Measurements from ENCODE around the gene SLC15A3. TPM values are rescaled to one million over a fixed set of nuclear protein-coding genes. Genes with fewer than 3 reads are reported as not detected.

The SLC15A3 gene
- total and polyA plus RNA-seq, 2 donors (not counting 1 experiment from before 2014, with no cell fraction given): 10.5 to 29.9 TPM

DNA sequence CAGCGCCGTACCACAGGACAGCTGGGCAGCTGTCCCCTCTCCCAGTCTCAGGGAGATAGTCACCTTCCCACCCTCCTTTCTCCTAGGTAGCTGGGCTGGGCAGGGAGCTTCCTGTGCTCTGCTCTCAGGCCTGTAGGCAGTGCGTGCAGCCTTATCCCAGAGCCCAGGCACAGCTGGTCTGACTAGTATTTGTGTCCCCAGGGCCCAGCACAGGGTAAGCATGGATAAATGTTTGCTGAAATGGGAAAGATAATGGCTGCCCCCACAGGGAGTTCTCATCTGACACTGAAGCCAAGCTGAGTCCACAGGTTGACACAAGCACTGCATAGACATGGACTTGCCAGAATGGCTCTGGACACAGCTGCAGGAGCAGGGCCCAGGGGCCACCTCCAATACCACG, 9.8 kb downstream of the SLC15A3 start:
- peaks cover 4% of the 10 kb centered on the region for H3K36me3 ChIP-seq (ENCODE audit: control insufficient read depth, insufficient read depth, low read length)
- H4K20me1 ChIP-seq (ENCODE audit: control insufficient read depth, extremely low read depth, insufficient read depth, low read length): no peaks in the 10 kb centered on the region
- H3K9me3 ChIP-seq (ENCODE audit: control insufficient read depth, insufficient read depth, low read depth, low read length): no peaks in the 10 kb centered on the region
- H3K4me2 ChIP-seq (ENCODE audit: extremely low read depth, insufficient read depth, low read length): no peak overlapping the region
- TF ChIP-seq EZH2 (IDR thresholded peaks at IDR 0.05; ENCODE audit: low read length, missing control alignments): no peak
- TF ChIP-seq CTCF (conservative IDR thresholded peaks at IDR 0.05 in 1 of 2, IDR thresholded peaks at IDR 0.05 in 1 of 2; ENCODE audit: low read depth in 1 of 2, low read length in 2 of 2): no peak
- H3K4me1 ChIP-seq (ENCODE audit: control insufficient read depth, extremely low read depth, insufficient read depth, low read length): no peaks in the 10 kb centered on the region
- no peak for DNase-seq (ENCODE audit: low read depth in 2 of 2)
- H3K9ac ChIP-seq (ENCODE audit: insufficient read depth, low read length): no peak overlapping the region
- no peak overlapping the region for H3K4me3 ChIP-seq (replicated peaks in 1 of 4; ENCODE audit: control extremely low read depth in 1 of 4, insufficient read depth in 1 of 4, low read depth in 3 of 4, low read length in 4 of 4)
- no peaks in the 10 kb centered on the region for H3K79me2 ChIP-seq (ENCODE audit: control insufficient read depth, insufficient read depth, low read length)
- H3K27me3 ChIP-seq (ENCODE audit: control insufficient read depth, insufficient read depth, low read length): no peaks in the 10 kb centered on the region
- no peak overlapping the region for H3K27ac ChIP-seq (ENCODE audit: insufficient read depth, low read length)
- H2AFZ ChIP-seq (ENCODE audit: low read length): no peak overlapping the region

- no peak for DNase-seq (ENCODE audit: low read depth in 2 of 2)
- no peak overlapping the region for H3K27ac ChIP-seq (ENCODE audit: insufficient read depth, low read length)
- no peaks in the 10 kb centered on the region for H3K4me1 ChIP-seq (ENCODE audit: control insufficient read depth, extremely low read depth, insufficient read depth, low read length)
- no peak overlapping the region for H3K4me3 ChIP-seq (replicated peaks in 1 of 4; ENCODE audit: control extremely low read depth in 1 of 4, insufficient read depth in 1 of 4, low read depth in 3 of 4, low read length in 4 of 4)
- no peaks in the 10 kb centered on the region for H3K79me2 ChIP-seq (ENCODE audit: control insufficient read depth, insufficient read depth, low read length)
- TF ChIP-seq CTCF (conservative IDR thresholded peaks at IDR 0.05 in 1 of 2, IDR thresholded peaks at IDR 0.05 in 1 of 2; ENCODE audit: low read depth in 1 of 2, low read length in 2 of 2): no peak
- TF ChIP-seq EZH2 (IDR thresholded peaks at IDR 0.05; ENCODE audit: low read length, missing control alignments): no peak
- peaks cover 4% of the 10 kb centered on the region for H3K36me3 ChIP-seq (ENCODE audit: control insufficient read depth, insufficient read depth, low read length)
- no peaks in the 10 kb centered on the region for H3K27me3 ChIP-seq (ENCODE audit: control insufficient read depth, insufficient read depth, low read length)
- H4K20me1 ChIP-seq (ENCODE audit: control insufficient read depth, extremely low read depth, insufficient read depth, low read length): no peaks in the 10 kb centered on the region
- no peak overlapping the region for H3K4me2 ChIP-seq (ENCODE audit: extremely low read depth, insufficient read depth, low read length)
- no peak overlapping the region for H2AFZ ChIP-seq (ENCODE audit: low read length)
- no peak overlapping the region for H3K9ac ChIP-seq (ENCODE audit: insufficient read depth, low read length)
- no peaks in the 10 kb centered on the region for H3K9me3 ChIP-seq (ENCODE audit: control insufficient read depth, insufficient read depth, low read depth, low read length)
Observed at GRCh38 chr11:60941371-60942119, 10.4 kb downstream of the SLC15A3 start.

GRCh38 chr11:60939855-60940254, 12.1 kb downstream of the SLC15A3 start:
- TF ChIP-seq CTCF (conservative IDR thresholded peaks at IDR 0.05 in 1 of 2, IDR thresholded peaks at IDR 0.05 in 1 of 2; ENCODE audit: low read depth in 1 of 2, low read length in 2 of 2) (no peak), EZH2 (IDR thresholded peaks at IDR 0.05; ENCODE audit: low read length, missing control alignments) (no peak)
- peaks cover 4% of the 10 kb centered on the region for H3K36me3 ChIP-seq (ENCODE audit: control insufficient read depth, insufficient read depth, low read length)
- no peaks in the 10 kb centered on the region for H4K20me1 ChIP-seq (ENCODE audit: control insufficient read depth, extremely low read depth, insufficient read depth, low read length)
- H3K79me2 ChIP-seq (ENCODE audit: control insufficient read depth, insufficient read depth, low read length): no peaks in the 10 kb centered on the region
- no peak overlapping the region for H3K9ac ChIP-seq (ENCODE audit: insufficient read depth, low read length)
- H3K27me3 ChIP-seq (ENCODE audit: control insufficient read depth, insufficient read depth, low read length): no peaks in the 10 kb centered on the region
- H3K9me3 ChIP-seq (ENCODE audit: control insufficient read depth, insufficient read depth, low read depth, low read length): no peaks in the 10 kb centered on the region
- H3K4me3 ChIP-seq (replicated peaks in 1 of 4; ENCODE audit: control extremely low read depth in 1 of 4, insufficient read depth in 1 of 4, low read depth in 3 of 4, low read length in 4 of 4): no peak overlapping the region
- H3K4me1 ChIP-seq (ENCODE audit: control insufficient read depth, extremely low read depth, insufficient read depth, low read length): no peaks in the 10 kb centered on the region
- no peak overlapping the region for H3K27ac ChIP-seq (ENCODE audit: insufficient read depth, low read length)
- DNase-seq (ENCODE audit: low read depth in 2 of 2): no peak
- H2AFZ ChIP-seq (ENCODE audit: low read length): no peak overlapping the region
- no peak overlapping the region for H3K4me2 ChIP-seq (ENCODE audit: extremely low read depth, insufficient read depth, low read length)
